GM12878 (cell line): ENCODE measurements around the gene COL19A1. TPM values are rescaled to one million over a fixed set of nuclear protein-coding genes. Genes with fewer than 3 reads are reported as not detected.

Experiments
- ATAC-seq: fragments of 200-7000 bp; cut with Tn5 transposase; 3 replicates; pipeline ENCODE4 v1.9.1; 2020; ENCODE audit warnings: mild to moderate bottlenecking, moderate library complexity
- BruUV-seq: library from RNA; stranded (reverse); fragments of 400-500 nt; replicated peaks from 2 replicates; lab custom pipeline; 2021; lab: Mats Ljungman, UMichigan
- CTCF ChIA-PET: fragments of 300-600 bp; sonication (Branson Sonifier 250); formaldehyde crosslinking; extraction: SDS; loops from one replicate; lab custom pipeline; 2021; ENCODE audit warnings: inconsistent platforms; lab: Yijun Ruan, JAX
- POLR2A ChIA-PET: fragments of 350-600 bp; formaldehyde crosslinking; extraction: SDS; loops from one replicate; lab custom pipeline; 2021; ENCODE audit warnings: inconsistent platforms; lab: Charles Lee
- RAD21 ChIA-PET: fragments of 300-600 bp; sonication (Branson Sonifier 250); formaldehyde crosslinking; loops from one replicate; lab custom pipeline; 2023; ENCODE audit warnings: antibody characterized with exemption; ENCODE audit not compliant: unreplicated experiment; lab: Charles Lee
- SMC1A ChIA-PET: fragments of 300-600 bp; sonication (Branson Sonifier 250); formaldehyde crosslinking; loops from one replicate; lab custom pipeline; 2023; ENCODE audit not compliant: unreplicated experiment, uncharacterized antibody; lab: Charles Lee
- DNase-seq: peaks from one replicate; pipeline ENCODE4 v3.0.0-alpha.2; 2011; ENCODE audit warnings: low read depth, low spot score
- FAIRE-seq: peaks from 3 replicates; lab custom pipeline; 2011; peaks lifted over from hg19 to GRCh38; lab: Jason Lieb, UNC
- H2AFZ ChIP-seq: 2 replicates; pipeline ENCODE4 v1.6.0; 2011; ENCODE audit warnings: low read depth, low read length, control low read depth; ENCODE audit not compliant: control insufficient read depth
- H3K27ac ChIP-seq: 2 replicates; pipeline ENCODE4 v1.5.1; 2011; ENCODE audit warnings: control low read depth; ENCODE audit not compliant: control insufficient read depth, insufficient read depth
- H3K27me3 ChIP-seq, 2 experiments: replicated peaks in 1 of 2; 2 replicates each; pipeline versions ENCODE4 v1.6.0 to v1.6.1; 2011; ENCODE audit warnings: low read length in 1 of 2; ENCODE audit not compliant: control insufficient read depth in 2 of 2, insufficient read depth in 2 of 2
- H3K36me3 ChIP-seq, 2 experiments: 2 replicates each; pipeline ENCODE4 v1.5.1; 2011; ENCODE audit warnings: low read length in 1 of 2; ENCODE audit not compliant: control insufficient read depth in 2 of 2, insufficient read depth in 2 of 2
- H3K4me1 ChIP-seq: 2 replicates; pipeline ENCODE4 v1.6.1; 2011; ENCODE audit warnings: mild to moderate bottlenecking, low read length, moderate library complexity, mixed read lengths; ENCODE audit not compliant: control insufficient read depth, insufficient read depth
- H3K4me2 ChIP-seq: 2 replicates; pipeline ENCODE4 v1.6.0; 2011; ENCODE audit warnings: control low read depth; ENCODE audit not compliant: control insufficient read depth, insufficient read depth
- H3K4me3 ChIP-seq: fragments of 200-600 bp; sonication (generic); 2 replicates; pipeline ENCODE4 v1.5.1; 2016
- H3K79me2 ChIP-seq: 2 replicates; pipeline ENCODE4 v1.6.0; 2011; ENCODE audit warnings: low read length; ENCODE audit not compliant: control insufficient read depth, insufficient read depth
- H3K9ac ChIP-seq: 2 replicates; pipeline ENCODE4 v1.8.0; 2011; ENCODE audit warnings: low read length, control low read depth, mixed read lengths; ENCODE audit not compliant: control insufficient read depth, insufficient read depth
- H3K9me3 ChIP-seq: replicated peaks from 3 replicates; pipeline ENCODE4 v1.5.1; 2011; ENCODE audit warnings: mild to moderate bottlenecking, low read length; ENCODE audit not compliant: control insufficient read depth, insufficient read depth
- H4K20me1 ChIP-seq: 2 replicates; pipeline ENCODE4 v1.6.0; 2011; ENCODE audit not compliant: control insufficient read depth, insufficient read depth
- CEBPB ChIP-seq, 2 experiments: fragments of 150-350 bp in 1 of 2; IDR thresholded peaks; 2 replicates each; pipeline ENCODE4 v1.6.1; 2012 to 2014; ENCODE audit warnings: low read depth in 2 of 2, low read length in 2 of 2, borderline replicate concordance in 1 of 2, inconsistent platforms in 1 of 2
- CHD2 ChIP-seq: IDR thresholded peaks from 2 replicates; pipeline ENCODE4 v1.6.1; 2011; ENCODE audit warnings: low read depth, low read length, improper control_type of control experiment, borderline replicate concordance
- EGR1 ChIP-seq, 2 experiments: IDR thresholded peaks; 1 replicate in 1 of 2; 2 replicates in 1 of 2; pipeline ENCODE4 v1.6.1; 2011 to 2012; ENCODE audit warnings: low read depth in 2 of 2, low read length in 2 of 2, borderline replicate concordance in 1 of 2, mild to moderate bottlenecking in 1 of 2, moderate library complexity in 1 of 2
- GABPA ChIP-seq: IDR thresholded peaks from 2 replicates; pipeline ENCODE4 v1.6.1; 2014; ENCODE audit warnings: antibody characterized with exemption, low read depth, mild to moderate bottlenecking, inconsistent platforms
- JUNB ChIP-seq: IDR thresholded peaks from 2 replicates; pipeline ENCODE4 v1.6.1; 2016; ENCODE audit warnings: antibody characterized with exemption, mild to moderate bottlenecking
- MYC ChIP-seq: IDR thresholded peaks from 2 replicates; pipeline ENCODE4 v1.6.1; 2011; ENCODE audit warnings: mild to moderate bottlenecking, low read length, moderate library complexity, inconsistent platforms; ENCODE audit not compliant: insufficient read depth, insufficient replicate concordance, insufficient read length, severe bottlenecking
- NBN ChIP-seq: fragments of 450-650 bp; IDR thresholded peaks from 2 replicates; pipeline ENCODE4 v1.6.1; 2016
- NFIC ChIP-seq: IDR thresholded peaks from 2 replicates; pipeline ENCODE4 v1.6.1; 2012; ENCODE audit warnings: low read depth, mild to moderate bottlenecking, inconsistent platforms, low read length, moderate library complexity
- POLR2AphosphoS2 ChIP-seq: IDR thresholded peaks from 2 replicates; pipeline ENCODE4 v1.6.1; 2011; ENCODE audit warnings: low read depth, mild to moderate bottlenecking, low read length, improper control_type of control experiment, moderate library complexity
- RUNX3 ChIP-seq: IDR thresholded peaks from 2 replicates; pipeline ENCODE4 v1.6.1; 2012; ENCODE audit warnings: low read length, inconsistent platforms
- SMC3 ChIP-seq: IDR thresholded peaks from 2 replicates; pipeline ENCODE4 v1.6.1; 2011; ENCODE audit warnings: low read length, improper control_type of control experiment, borderline replicate concordance
- in situ Hi-C: fragments of 300-500 bp; cut with MboI; formaldehyde crosslinking; loops from 9 replicates; pipeline ENCODE4 v1.14.3; 2018; ENCODE audit warnings: mixed read lengths
- intact Hi-C: fragments of 100-400 bp; cut with micrococcal nuclease; formaldehyde crosslinking; loops from one replicate; pipeline ENCODE4 v1.14.2; 2022; ENCODE audit not compliant: unreplicated experiment
- polyA plus RNA-seq, 11 experiments: library from polyadenylated mRNA; depleted of rRNA in 4 of 11; unstranded in 6 of 11; stranded (reverse) in 5 of 11; fragments of >200 nt; fragmentation: Nextera tagmentation in 4 of 11; fragmentation: Illumina TruSeq in 1 of 11; extraction: Ambion mirVana in 4 of 11; extraction: Trizol in 1 of 11; gene quantifications; 1 replicate in 1 of 11; 2 replicates in 10 of 11; pipeline versions ENCODE4 v1.2.1 to v1.2.3, GENCODE V29; 2011 to 2016; ENCODE audit warnings: inconsistent platforms in 2 of 11, missing spikeins in 2 of 11, low read depth in 1 of 11
- total RNA-seq, 4 experiments: library from RNA; depleted of rRNA in 3 of 4; stranded (reverse); fragments of >200 nt in 3 of 4; fragmentation: Illumina TruSeq in 1 of 4; extraction: Trizol in 1 of 4; gene quantifications; 2 replicates each; pipeline versions ENCODE4 v1.2.1 to v1.2.3, GENCODE V29; 2013 to 2021
- TF ChIP-seq, protein P1 (sequence below): fragments of 450-650 bp; formaldehyde crosslinking; IDR thresholded peaks from 2 replicates; pipeline ENCODE4 v1.5.0; 2022; ENCODE audit warnings: mild to moderate bottlenecking, missing genetic modification characterization
- TF ChIP-seq, protein P2 (sequence below): fragments of 150-350 bp; IDR thresholded peaks from 2 replicates; pipeline ENCODE4 v1.6.1; 2014; ENCODE audit warnings: mild to moderate bottlenecking, low read depth, low read length

The COL19A1 gene
- total and polyA plus RNA-seq, 10 of the 15 experiments (the other 5 are each of a cell fraction or from before 2014, with no cell fraction given): 1.1 to 13.5 (median 4.1) TPM

DNA sequence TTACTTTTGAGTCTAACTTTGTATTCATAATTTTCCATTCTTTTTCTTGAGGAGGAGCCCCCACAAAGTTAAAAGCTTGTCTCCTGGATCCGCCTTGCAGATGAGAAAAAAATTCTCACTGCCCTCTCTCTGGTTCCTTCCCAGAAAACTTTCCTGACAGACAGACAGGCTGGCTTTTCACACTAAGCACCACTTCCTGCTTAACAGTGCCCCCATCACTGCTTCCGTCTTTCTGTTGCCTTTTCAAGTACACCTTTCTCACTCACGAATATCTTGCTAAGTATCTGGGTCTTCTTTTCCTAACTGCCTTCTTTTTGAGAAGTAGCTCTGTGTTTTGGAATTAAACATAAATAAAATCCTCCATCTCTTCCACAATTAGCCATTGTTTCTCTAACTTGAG is 49.8 kb upstream of the COL19A1 start (continued):
- TF ChIP-seq, protein P1, sequence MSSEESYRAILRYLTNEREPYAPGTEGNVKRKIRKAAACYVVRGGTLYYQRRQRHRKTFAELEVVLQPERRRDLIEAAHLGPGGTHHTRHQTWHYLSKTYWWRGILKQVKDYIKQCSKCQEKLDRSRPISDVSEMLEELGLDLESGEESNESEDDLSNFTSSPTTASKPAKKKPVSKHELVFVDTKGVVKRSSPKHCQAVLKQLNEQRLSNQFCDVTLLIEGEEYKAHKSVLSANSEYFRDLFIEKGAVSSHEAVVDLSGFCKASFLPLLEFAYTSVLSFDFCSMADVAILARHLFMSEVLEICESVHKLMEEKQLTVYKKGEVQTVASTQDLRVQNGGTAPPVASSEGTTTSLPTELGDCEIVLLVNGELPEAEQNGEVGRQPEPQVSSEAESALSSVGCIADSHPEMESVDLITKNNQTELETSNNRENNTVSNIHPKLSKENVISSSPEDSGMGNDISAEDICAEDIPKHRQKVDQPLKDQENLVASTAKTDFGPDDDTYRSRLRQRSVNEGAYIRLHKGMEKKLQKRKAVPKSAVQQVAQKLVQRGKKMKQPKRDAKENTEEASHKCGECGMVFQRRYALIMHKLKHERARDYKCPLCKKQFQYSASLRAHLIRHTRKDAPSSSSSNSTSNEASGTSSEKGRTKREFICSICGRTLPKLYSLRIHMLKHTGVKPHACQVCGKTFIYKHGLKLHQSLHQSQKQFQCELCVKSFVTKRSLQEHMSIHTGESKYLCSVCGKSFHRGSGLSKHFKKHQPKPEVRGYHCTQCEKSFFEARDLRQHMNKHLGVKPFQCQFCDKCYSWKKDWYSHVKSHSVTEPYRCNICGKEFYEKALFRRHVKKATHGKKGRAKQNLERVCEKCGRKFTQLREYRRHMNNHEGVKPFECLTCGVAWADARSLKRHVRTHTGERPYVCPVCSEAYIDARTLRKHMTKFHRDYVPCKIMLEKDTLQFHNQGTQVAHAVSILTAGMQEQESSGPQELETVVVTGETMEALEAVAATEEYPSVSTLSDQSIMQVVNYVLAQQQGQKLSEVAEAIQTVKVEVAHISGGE: no peak
- peak; percentile 29; the same call in 1 of the 2 replicates for TF ChIP-seq NFIC
- TF ChIP-seq NBN: peak; percentile 10; the same call in 1 of the 2 replicates

DNA sequence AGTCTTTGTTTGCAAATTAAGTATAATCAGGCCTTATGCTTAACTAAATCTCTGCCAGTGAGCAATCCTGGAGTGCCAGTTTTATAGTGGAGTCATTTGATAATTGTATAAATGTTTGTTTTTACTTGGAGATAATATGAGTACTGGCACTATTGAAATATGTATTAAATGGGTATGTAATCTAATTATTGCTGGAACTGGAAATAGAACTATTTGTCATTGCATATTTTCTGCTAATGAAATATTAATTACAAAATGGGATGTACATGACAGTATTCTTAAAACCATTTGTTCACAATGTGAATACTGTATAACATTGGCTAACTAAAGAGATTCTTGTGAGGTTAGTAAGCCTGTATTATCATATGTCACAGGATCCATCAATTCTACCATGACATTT is 49.0 kb upstream of the COL19A1 start:
- H3K4me3 ChIP-seq: no peak overlapping the region
- no peaks in the 10 kb centered on the region; the same call in 1 of the 2 replicates for H3K79me2 ChIP-seq
- no peaks in the 10 kb centered on the region for H4K20me1 ChIP-seq
- ChIA-PET CTCF (interaction anchor here (0.6 to 1.7 kb wide), 4 partner anchors 13 to 86 kb away, joined by 3 to 7 read pairs (median 4); no protein-coding TSS in a partner anchor), POLR2A (no interaction called here), RAD21 (interaction anchor here (4.1 to 4.2 kb wide), 3 partner anchors 20 to 48 kb away, joined by 26 to 49 read pairs (median 43); partner anchors contain the start of genes COL19A1 and LMBRD1), SMC1A (interaction anchor here (0.9 to 6.1 kb wide), 6 partner anchors 18 to 290 kb away, joined by 3 to 76 read pairs (median 12); partner anchors contain the start of gene LMBRD1)
- no peak overlapping the region for H3K4me2 ChIP-seq
- 0 out of 2 replicates have a peak overlapping the region, but pooled peaks have one; percentile 82 for H3K27ac ChIP-seq
- H3K9me3 ChIP-seq: no peaks in the 10 kb centered on the region
- FAIRE-seq (no peak), ATAC-seq (no peak), DNase-seq (no peak)
- H3K36me3 ChIP-seq: no peaks in the 10 kb centered on the region
- no peak overlapping the region; the same call in none of the 2 replicates for H2AFZ ChIP-seq
- no peaks in the 10 kb centered on the region for H3K27me3 ChIP-seq
- no peak overlapping the region for H3K9ac ChIP-seq
- no TSS peak for BruUV-seq
- peaks cover 41% of the 10 kb centered on the region for H3K4me1 ChIP-seq
- in situ Hi-C loops (no loop called here), intact Hi-C loops (loop anchor here (2.0 kb wide), 1 partner anchor 23 kb away; no protein-coding TSS in a partner anchor)
- TF ChIP-seq SMC3: no peak
- TF ChIP-seq EGR1 (IDR thresholded peaks at IDR 0.05; ENCODE audit: borderline replicate concordance in 1 of 2, low read depth in 2 of 2, low read length in 2 of 2): no peak
- TF ChIP-seq GABPA: no peak
- TF ChIP-seq, protein P2, sequence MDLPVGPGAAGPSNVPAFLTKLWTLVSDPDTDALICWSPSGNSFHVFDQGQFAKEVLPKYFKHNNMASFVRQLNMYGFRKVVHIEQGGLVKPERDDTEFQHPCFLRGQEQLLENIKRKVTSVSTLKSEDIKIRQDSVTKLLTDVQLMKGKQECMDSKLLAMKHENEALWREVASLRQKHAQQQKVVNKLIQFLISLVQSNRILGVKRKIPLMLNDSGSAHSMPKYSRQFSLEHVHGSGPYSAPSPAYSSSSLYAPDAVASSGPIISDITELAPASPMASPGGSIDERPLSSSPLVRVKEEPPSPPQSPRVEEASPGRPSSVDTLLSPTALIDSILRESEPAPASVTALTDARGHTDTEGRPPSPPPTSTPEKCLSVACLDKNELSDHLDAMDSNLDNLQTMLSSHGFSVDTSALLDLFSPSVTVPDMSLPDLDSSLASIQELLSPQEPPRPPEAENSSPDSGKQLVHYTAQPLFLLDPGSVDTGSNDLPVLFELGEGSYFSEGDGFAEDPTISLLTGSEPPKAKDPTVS: no peak
- TF ChIP-seq MYC: no peak
- TF ChIP-seq JUNB: no peak
- TF ChIP-seq CEBPB (IDR thresholded peaks at IDR 0.05; ENCODE audit: borderline replicate concordance in 1 of 2, low read depth in 2 of 2, low read length in 2 of 2): no peak
- no peak for TF ChIP-seq RUNX3
- TF ChIP-seq POLR2AphosphoS2: no peak
- TF ChIP-seq CHD2: no peak
